ENCODE results near the gene COLQ.
"Not testable (repeated sequence)": the region's sequence is repeated elsewhere in the genome, so short reads cannot be mapped to it uniquely, and the experiment has no call there.

COLQ gene

GRCh38 chr3:15490158-15490557 is 31.3 kb downstream of the COLQ start:
- no peak for DNase-seq (ENCODE audit: low read depth in 2 of 2)

GRCh38 chr3:15488002-15488401 is 33.5 kb downstream of the COLQ start:
- no peak for DNase-seq (ENCODE audit: low read depth in 2 of 2)

GRCh38 chr3:15486979-15487378 is 34.5 kb downstream of the COLQ start:
- DNase-seq (ENCODE audit: low read depth in 2 of 2), result no peak

GRCh38 chr3:15486020-15486419 is 35.5 kb downstream of the COLQ start:
- DNase-seq (ENCODE audit: low read depth in 2 of 2), result no peak

GRCh38 chr3:15484551-15484950 is 37.0 kb downstream of the COLQ start:
- not testable (repeated sequence) for DNase-seq (ENCODE audit: low read depth in 2 of 2)

- no peak for DNase-seq (ENCODE audit: low read depth in 2 of 2)
These were observed 41.9 kb downstream of the COLQ start for GRCh38 chr3:15479400-15480224.

GRCh38 chr3:15478640-15478979 is 42.9 kb downstream of the COLQ start:
- DNase-seq (ENCODE audit: low read depth in 2 of 2), result no peak

GRCh38 chr3:15477951-15478639 is 43.4 kb downstream of the COLQ start:
- DNase-seq (ENCODE audit: low read depth in 2 of 2), result no peak

- no peak for DNase-seq (ENCODE audit: low read depth in 2 of 2)
These were observed 45.1 kb downstream of the COLQ start for GRCh38 chr3:15476378-15476777.

GRCh38 chr3:15475161-15475560 is 46.3 kb downstream of the COLQ start:
- no peak for DNase-seq (ENCODE audit: low read depth in 2 of 2)

GRCh38 chr3:15471861-15472260 is 49.6 kb downstream of the COLQ start:
- no peak for DNase-seq (ENCODE audit: low read depth in 2 of 2)

GRCh38 chr3:15470849-15471248 is 50.7 kb downstream of the COLQ start:
- DNase-seq (ENCODE audit: low read depth in 2 of 2), result no peak

- no peak for DNase-seq (ENCODE audit: low read depth in 2 of 2)
These were observed 51.2 kb downstream of the COLQ start for GRCh38 chr3:15470261-15470660.

- DNase-seq (ENCODE audit: low read depth in 2 of 2), result no peak
These were observed 54.0 kb downstream of the COLQ start for GRCh38 chr3:15467227-15468181.

- no peak for DNase-seq (ENCODE audit: low read depth in 2 of 2)
These were observed 55.5 kb downstream of the COLQ start for GRCh38 chr3:15465876-15466585.

GRCh38 chr3:15462451-15462850 is 59.1 kb downstream of the COLQ start:
- DNase-seq (ENCODE audit: low read depth in 2 of 2), result no peak

GRCh38 chr3:15460891-15461531 is 60.5 kb downstream of the COLQ start:
- no peak for DNase-seq (ENCODE audit: low read depth in 2 of 2)

GRCh38 chr3:15458212-15458780 is 63.2 kb downstream of the COLQ start:
- no peak for DNase-seq (ENCODE audit: low read depth in 2 of 2)

GRCh38 chr3:15456915-15457314 is 64.6 kb downstream of the COLQ start:
- DNase-seq (ENCODE audit: low read depth in 2 of 2), result not testable (repeated sequence)

- no peak for DNase-seq (ENCODE audit: low read depth in 2 of 2)
These were observed 65.2 kb downstream of the COLQ start for GRCh38 chr3:15456321-15456720.

- DNase-seq (ENCODE audit: low read depth in 2 of 2), result no peak
These were observed 65.8 kb downstream of the COLQ start for GRCh38 chr3:15455756-15456155.
